SK-N-SH (cell line): ENCODE measurements around the gene PIP5K1C. TPM values are rescaled to one million over a fixed set of nuclear protein-coding genes. Genes with fewer than 3 reads are reported as not detected.

Experiments used
- CTCF ChIA-PET: fragments of 300-600, 350-600 bp; formaldehyde crosslinking; extraction: SDS; loops from one replicate; lab custom pipeline; 2021; lab: Yijun Ruan, JAX
- POLR2A ChIA-PET: fragments of 350-600 bp; sonication (Branson Sonifier 250); formaldehyde crosslinking; extraction: SDS; loops from one replicate; lab custom pipeline; 2020; ENCODE audit warnings: antibody characterized with exemption, inconsistent platforms; lab: Yijun Ruan, JAX
- DNase-seq: peaks from one replicate; pipeline ENCODE4 v3.0.0; 2012
- H2AFZ ChIP-seq: fragments of 200-600 bp; sonication (generic); 2 replicates; pipeline ENCODE4 v1.8.1; 2016; ENCODE audit warnings: antibody characterized with exemption, mild to moderate bottlenecking, low read depth
- H3F3A ChIP-seq: fragments of 200-600 bp; sonication (generic); replicated peaks from 2 replicates; pipeline ENCODE3; 2016; ENCODE audit warnings: antibody characterized with exemption, mild to moderate bottlenecking; ENCODE audit not compliant: insufficient read depth
- H3K27ac ChIP-seq, 2 experiments: fragments of 200-500 bp in 1 of 2; fragments of 200-600 bp in 1 of 2; sonication (Bioruptor generic) in 1 of 2; sonication (generic), shearing (Covaris generic) in 1 of 2; 2 replicates each; pipeline versions ENCODE4 v1.5.1 to v1.6.1; 2014 to 2016; ENCODE audit warnings: low read depth in 2 of 2, inconsistent platforms in 1 of 2, low read length in 1 of 2, mild to moderate bottlenecking in 1 of 2, mixed read lengths in 1 of 2
- H3K27me3 ChIP-seq: fragments of 200-600 bp; sonication (generic), shearing (Covaris generic); 2 replicates; pipeline ENCODE4 v1.6.1; 2016; ENCODE audit warnings: mixed run types; ENCODE audit not compliant: insufficient read depth
- H3K36me3 ChIP-seq, 2 experiments: fragments of 200-500 bp in 1 of 2; fragments of 200-600 bp in 1 of 2; sonication (Bioruptor generic) in 1 of 2; sonication (generic) in 1 of 2; replicated peaks in 1 of 2; 2 replicates each; pipeline versions ENCODE3 to v1.5.1; 2014 to 2016; ENCODE audit warnings: low read length in 1 of 2, mild to moderate bottlenecking in 1 of 2; ENCODE audit not compliant: insufficient read depth in 2 of 2, control insufficient read depth in 1 of 2
- H3K4me1 ChIP-seq, 2 experiments: fragments of 200-500 bp in 1 of 2; fragments of 200-600 bp in 1 of 2; sonication (Bioruptor generic) in 1 of 2; sonication (generic), shearing (Covaris generic) in 1 of 2; 2 replicates each; pipeline versions ENCODE4 v1.5.1 to v1.6.1; 2014 to 2016; ENCODE audit warnings: low read depth in 1 of 2, low read length in 1 of 2, mixed run types in 1 of 2; ENCODE audit not compliant: insufficient read depth in 2 of 2, control insufficient read depth in 1 of 2
- H3K4me2 ChIP-seq: fragments of 200-600 bp; sonication (generic), shearing (Covaris generic); 2 replicates; pipeline ENCODE4 v1.6.1; 2017; ENCODE audit warnings: mixed run types
- H3K4me3 ChIP-seq, 2 experiments: fragments of 200-500 bp in 1 of 2; fragments of 200-600 bp in 1 of 2; sonication (Bioruptor generic) in 1 of 2; sonication (generic), shearing (Covaris generic) in 1 of 2; 2 replicates each; pipeline versions ENCODE4 v1.5.1 to v1.8.1; 2014 to 2016; ENCODE audit warnings: low read depth in 2 of 2, inconsistent platforms in 1 of 2, low read length in 1 of 2, mild to moderate bottlenecking in 1 of 2, mixed read lengths in 1 of 2, moderate library complexity in 1 of 2
- H3K79me2 ChIP-seq: fragments of 200-600 bp; sonication (generic); 2 replicates; pipeline ENCODE4 v1.8.1; 2017; ENCODE audit warnings: mild to moderate bottlenecking; ENCODE audit not compliant: insufficient read depth
- H3K9ac ChIP-seq: fragments of 200-600 bp; sonication (generic); 2 replicates; pipeline ENCODE4 v1.6.1; 2017; ENCODE audit warnings: mixed run types
- H3K9me2 ChIP-seq: fragments of 200-600 bp; sonication (generic); 2 replicates; pipeline ENCODE4 v1.6.1; 2017; ENCODE audit warnings: mixed run types
- H3K9me3 ChIP-seq: fragments of 200-600 bp; sonication (generic); 2 replicates; pipeline ENCODE4 v1.6.1; 2017; ENCODE audit warnings: mixed run types, mild to moderate bottlenecking, moderate library complexity
- H4K20me1 ChIP-seq: fragments of 200-600 bp; sonication (generic); 2 replicates; pipeline ENCODE4 v1.6.1; 2017; ENCODE audit warnings: mild to moderate bottlenecking, mixed run types; ENCODE audit not compliant: insufficient read depth
- CTCF ChIP-seq: fragments of 200-600 bp; sonication (generic); IDR thresholded peaks from 2 replicates; pipeline ENCODE4 v1.6.1; 2017; ENCODE audit warnings: antibody characterized with exemption, mild to moderate bottlenecking, moderate library complexity
- EP300 ChIP-seq, 2 experiments: IDR thresholded peaks; 2 replicates each; pipeline versions ENCODE4 v1.4.0 to v1.6.1; 2012; ENCODE audit warnings: borderline replicate concordance in 1 of 2, low read depth in 1 of 2, low read length in 1 of 2
- EZH2phosphoT487 ChIP-seq: fragments of 200-600 bp; sonication (generic); IDR thresholded peaks from 2 replicates; pipeline ENCODE4 v1.6.1; 2017; ENCODE audit warnings: low read depth, mixed run types, mild to moderate bottlenecking, antibody characterized with exemption, moderate library complexity, borderline replicate concordance
- FOXJ3 ChIP-seq: sonication (generic); formaldehyde crosslinking; IDR thresholded peaks from 2 replicates; pipeline ENCODE4 v1.5.1; 2020; ENCODE audit warnings: mild to moderate bottlenecking, missing genetic modification reagents
- FOXM1 ChIP-seq: IDR thresholded peaks from 2 replicates; pipeline ENCODE4 v1.4.0; 2012; ENCODE audit warnings: low read depth, mild to moderate bottlenecking
- GABPA ChIP-seq: IDR thresholded peaks from 2 replicates; pipeline ENCODE4 v1.4.0; 2012; ENCODE audit warnings: low read depth, mild to moderate bottlenecking
- IRF3 ChIP-seq: fragments of 150-350 bp; IDR thresholded peaks from 2 replicates; pipeline ENCODE4 v1.6.1; 2016; ENCODE audit warnings: mild to moderate bottlenecking, low read depth, low read length
- MAX ChIP-seq: IDR thresholded peaks from 2 replicates; pipeline ENCODE4 v1.4.0; 2012; ENCODE audit warnings: low read depth
- MEF2A ChIP-seq: IDR thresholded peaks from 2 replicates; pipeline ENCODE4 v1.4.0; 2012; ENCODE audit warnings: low read depth, borderline replicate concordance
- MXI1 ChIP-seq: IDR thresholded peaks from 2 replicates; pipeline ENCODE4 v1.6.1; 2012; ENCODE audit warnings: mild to moderate bottlenecking, low read depth, low read length, improper control_type of control experiment
- NFIC ChIP-seq: IDR thresholded peaks from 2 replicates; pipeline ENCODE4 v1.4.0; 2012; ENCODE audit warnings: borderline replicate concordance
- NRF1 ChIP-seq: IDR thresholded peaks from 2 replicates; pipeline ENCODE4 v1.6.1; 2012; ENCODE audit warnings: low read depth, mild to moderate bottlenecking, low read length
- POLR2AphosphoS5 ChIP-seq: IDR thresholded peaks from 2 replicates; pipeline ENCODE4 v1.6.1; 2012; ENCODE audit warnings: low read depth, low read length
- RAD21 ChIP-seq: IDR thresholded peaks from 2 replicates; pipeline ENCODE4 v1.6.1; 2012; ENCODE audit warnings: mild to moderate bottlenecking, low read length
- RCOR1 ChIP-seq: fragments of 150-350 bp; IDR thresholded peaks from 2 replicates; pipeline ENCODE4 v1.6.1; 2017; ENCODE audit warnings: antibody characterized with exemption, low read length
- RXRA ChIP-seq: IDR thresholded peaks from 2 replicates; pipeline ENCODE4 v1.4.0; 2012; ENCODE audit warnings: low read depth, mild to moderate bottlenecking, borderline replicate concordance
- SIN3A ChIP-seq: IDR thresholded peaks from 2 replicates; pipeline ENCODE4 v1.6.1; 2012; ENCODE audit warnings: low read depth, mild to moderate bottlenecking, low read length, moderate library complexity, borderline replicate concordance
- SMC3 ChIP-seq: IDR thresholded peaks from 2 replicates; pipeline ENCODE4 v1.6.1; 2012; ENCODE audit warnings: low read depth, low read length, improper control_type of control experiment
- TEAD4 ChIP-seq: IDR thresholded peaks from 2 replicates; pipeline ENCODE4 v1.4.0; 2012; ENCODE audit warnings: mild to moderate bottlenecking, borderline replicate concordance; ENCODE audit not compliant: insufficient read depth
- USF2 ChIP-seq: fragments of 150-350 bp; IDR thresholded peaks from 2 replicates; pipeline ENCODE4 v1.6.1; 2017; ENCODE audit warnings: antibody characterized with exemption, low read length, low read depth, borderline replicate concordance
- YY1 ChIP-seq: IDR thresholded peaks from 2 replicates; pipeline ENCODE4 v1.4.0; 2012; ENCODE audit warnings: low read depth, mild to moderate bottlenecking
- ZBTB33 ChIP-seq: IDR thresholded peaks from 2 replicates; pipeline ENCODE4 v1.4.0; 2012; ENCODE audit warnings: low read depth, borderline replicate concordance
- WGBS: methylation state at CpG from one replicate; pipeline ENCODE4 v1.1.6; 2017; ENCODE audit warnings: low lambda C conversion rate; 5-methylcytosine and 5-hydroxymethylcytosine counted together
- polyA plus RNA-seq, 3 experiments: library from polyadenylated mRNA; depleted of rRNA; stranded (reverse); fragments of >200 nt; gene quantifications; 2 replicates each; pipeline ENCODE4 v1.2.3, GENCODE V29; 2012

Gene PIP5K1C
- polyA plus RNA-seq, 1 of the 3 experiments (the other 2 are of a cell fraction), result 12.3 TPM

GRCh38 chr19:3599776-3600187 lies 100.5 kb downstream of the PIP5K1C start:
- ChIA-PET POLR2A (no interaction called here), CTCF (no interaction called here)
- peak; percentile 72 for DNase-seq
- Histone ChIP-seq H3K9me3 (no peaks in the 10 kb centered on the region), H3K9me2 (no peaks in the 10 kb centered on the region), H2AFZ (no peak overlapping the region), H3K4me1 (no peaks in the 10 kb centered on the region), H3K27me3 (no peaks in the 10 kb centered on the region), H3K79me2 (no peaks in the 10 kb centered on the region), H4K20me1 (no peaks in the 10 kb centered on the region), H3K4me3 (no peak overlapping the region), H3K9ac (no peak overlapping the region), H3K4me2 (no peak overlapping the region), H3K36me3 (no peaks in the 10 kb centered on the region), H3F3A (no peaks in the 10 kb centered on the region), H3K27ac (no peak overlapping the region)
- WGBS, result 87% methylated on average over 7 of the region's 28 CpGs
- TF ChIP-seq POLR2AphosphoS5 (no peak), CTCF (peak; percentile 33), GABPA (no peak), YY1 (no peak), MEF2A (no peak), SMC3 (no peak), MAX (no peak), USF2 (no peak)

- H3K9me2 ChIP-seq, result no peaks in the 10 kb centered on the region
- H3K36me3 ChIP-seq, result no peaks in the 10 kb centered on the region
- no peak for DNase-seq
- TF ChIP-seq SIN3A (no peak), ZBTB33 (no peak), EP300 (IDR thresholded peaks at IDR 0.05; ENCODE audit: borderline replicate concordance in 1 of 2, low read depth in 1 of 2, low read length in 1 of 2) (no peak), FOXJ3 (CRISPR knock-in tag) (no peak), TEAD4 (no peak), EZH2phosphoT487 (no peak), FOXM1 (no peak), NFIC (no peak), RXRA (no peak), RAD21 (no peak), IRF3 (no peak), SMC3 (no peak), MXI1 (no peak), RCOR1 (no peak), NRF1 (no peak)
Measured at GRCh38 chr19:3595521-3596061, 104.7 kb downstream of the PIP5K1C start.

More at GRCh38 chr19:3595521-3596061, 104.7 kb downstream of the PIP5K1C start:
- H3K79me2 ChIP-seq, result no peaks in the 10 kb centered on the region
- no peaks in the 10 kb centered on the region for H3K4me1 ChIP-seq
- no peaks in the 10 kb centered on the region for H3K9me3 ChIP-seq
- ChIA-PET CTCF (interaction anchor here (1.3 to 3.3 kb wide), 2 partner anchors 9 to 14 kb away, joined by 4 to 14 read pairs; partner anchors contain the start of gene GIPC3), POLR2A (no interaction called here)
- no peak overlapping the region for H3K4me2 ChIP-seq
- no peak overlapping the region for H2AFZ ChIP-seq
- H4K20me1 ChIP-seq, result no peaks in the 10 kb centered on the region
- H3K4me3 ChIP-seq, result no peak overlapping the region
- H3K27ac ChIP-seq, result no peak overlapping the region
- 85% methylated on average over 8 of the region's 34 CpGs for WGBS
- no peak overlapping the region for H3K9ac ChIP-seq
- no peaks in the 10 kb centered on the region for H3K27me3 ChIP-seq
- peaks cover 6% of the 10 kb centered on the region for H3F3A ChIP-seq
